Measurements from ENCODE around the gene ALKBH4.
A peak's percentile ranks its signal among the peaks of the same experiment; 100 is the strongest.

DNA sequence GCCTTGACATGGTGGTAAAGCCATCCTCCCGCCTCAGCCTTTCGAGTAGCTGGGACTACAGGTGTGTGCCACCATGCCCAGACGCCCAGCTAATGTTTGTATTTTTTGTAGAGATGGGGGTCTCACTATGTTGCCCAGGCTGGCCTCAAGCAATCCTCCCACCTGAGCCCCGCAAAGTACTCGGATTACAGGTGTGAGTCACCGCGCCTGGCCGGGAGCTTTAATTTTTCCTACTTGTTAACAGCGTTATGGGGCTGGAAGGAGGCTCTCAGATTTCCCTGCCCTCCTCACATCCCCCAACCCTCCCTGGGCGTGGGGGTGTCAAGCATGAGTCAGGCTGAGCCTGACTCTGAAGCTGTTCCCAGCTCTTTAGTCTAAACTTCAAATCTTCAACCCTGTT, 8.3 kb downstream of the ALKBH4 start:
- TF ChIP-seq, protein P1, sequence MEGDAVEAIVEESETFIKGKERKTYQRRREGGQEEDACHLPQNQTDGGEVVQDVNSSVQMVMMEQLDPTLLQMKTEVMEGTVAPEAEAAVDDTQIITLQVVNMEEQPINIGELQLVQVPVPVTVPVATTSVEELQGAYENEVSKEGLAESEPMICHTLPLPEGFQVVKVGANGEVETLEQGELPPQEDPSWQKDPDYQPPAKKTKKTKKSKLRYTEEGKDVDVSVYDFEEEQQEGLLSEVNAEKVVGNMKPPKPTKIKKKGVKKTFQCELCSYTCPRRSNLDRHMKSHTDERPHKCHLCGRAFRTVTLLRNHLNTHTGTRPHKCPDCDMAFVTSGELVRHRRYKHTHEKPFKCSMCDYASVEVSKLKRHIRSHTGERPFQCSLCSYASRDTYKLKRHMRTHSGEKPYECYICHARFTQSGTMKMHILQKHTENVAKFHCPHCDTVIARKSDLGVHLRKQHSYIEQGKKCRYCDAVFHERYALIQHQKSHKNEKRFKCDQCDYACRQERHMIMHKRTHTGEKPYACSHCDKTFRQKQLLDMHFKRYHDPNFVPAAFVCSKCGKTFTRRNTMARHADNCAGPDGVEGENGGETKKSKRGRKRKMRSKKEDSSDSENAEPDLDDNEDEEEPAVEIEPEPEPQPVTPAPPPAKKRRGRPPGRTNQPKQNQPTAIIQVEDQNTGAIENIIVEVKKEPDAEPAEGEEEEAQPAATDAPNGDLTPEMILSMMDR (IDR thresholded peaks at IDR 0.05): no peak
- TF ChIP-seq, protein P2, sequence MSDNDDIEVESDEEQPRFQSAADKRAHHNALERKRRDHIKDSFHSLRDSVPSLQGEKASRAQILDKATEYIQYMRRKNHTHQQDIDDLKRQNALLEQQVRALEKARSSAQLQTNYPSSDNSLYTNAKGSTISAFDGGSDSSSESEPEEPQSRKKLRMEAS (IDR thresholded peaks at IDR 0.05; ENCODE audit: low read depth): peak; percentile 37; the same call in 1 of the 2 replicates

Data from SK-N-SH (cell line).